HepG2 (cell line): ENCODE results near the gene SLC4A2. TPM values are rescaled to one million over a fixed set of nuclear protein-coding genes. Genes with fewer than 3 reads are reported as not detected.
A peak's percentile ranks its signal among the peaks of the same experiment; 100 is the strongest.

Experiments used
- ATAC-seq: fragments of 200-7000 bp; cut with Tn5 transposase; 3 replicates; pipeline ENCODE4 v1.9.1; 2020; ENCODE audit warnings: mild to moderate bottlenecking, moderate library complexity
- BruUV-seq: library from RNA; stranded (reverse); fragments of 400-500 nt; replicated peaks from 2 replicates; lab custom pipeline; 2021; lab: Mats Ljungman, UMichigan
- CTCF ChIA-PET: fragments of 300-600 bp; formaldehyde crosslinking; extraction: SDS; loops from one replicate; lab custom pipeline; 2021; ENCODE audit warnings: low total read pairs, inconsistent platforms, low intra/inter-chr PET ratio; lab: Yijun Ruan, JAX
- POLR2A ChIA-PET: fragments of 350-600 bp; sonication (Branson Sonifier 250); formaldehyde crosslinking; loops from one replicate; lab custom pipeline; 2020; ENCODE audit warnings: antibody characterized with exemption, inconsistent platforms; lab: Yijun Ruan, JAX
- DNase-seq: peaks from one replicate; pipeline ENCODE4 v3.0.0-alpha.2; 2015; ENCODE audit warnings: low spot score
- FAIRE-seq: peaks from 3 replicates; lab custom pipeline; 2011; peaks lifted over from hg19 to GRCh38; lab: Jason Lieb, UNC
- H2AFZ ChIP-seq: one replicate; pipeline ENCODE4 v1.6.1; 2011; ENCODE audit warnings: low read length, inconsistent platforms
- H3K27ac ChIP-seq: fragments of 300-600 bp; 3 replicates; pipeline ENCODE4 v1.8.0; 2011; ENCODE audit warnings: mixed run types, mild to moderate bottlenecking, mixed read lengths, low read length, inconsistent platforms; ENCODE audit not compliant: insufficient read depth; ENCODE audit errors: extremely low read length
- H3K27me3 ChIP-seq, 2 experiments: fragments of 200-600 bp in 1 of 2; 2 replicates in 1 of 2; 3 replicates in 1 of 2; pipeline versions ENCODE4 v1.6.0 to v1.8.0; 2011; ENCODE audit warnings: low read length in 2 of 2, mild to moderate bottlenecking in 2 of 2, moderate library complexity in 2 of 2, inconsistent platforms in 1 of 2; ENCODE audit not compliant: insufficient read depth in 2 of 2, control insufficient read depth in 1 of 2
- H3K36me3 ChIP-seq, 2 experiments: fragments of 200-600 bp in 1 of 2; replicated peaks in 1 of 2; 2 replicates in 1 of 2; 3 replicates in 1 of 2; pipeline versions ENCODE4 v1.5.1 to v1.8.0; 2011; ENCODE audit warnings: low read length in 2 of 2, inconsistent platforms in 1 of 2; ENCODE audit not compliant: insufficient read depth in 2 of 2, control insufficient read depth in 1 of 2
- H3K4me1 ChIP-seq: 2 replicates; pipeline ENCODE4 v1.5.1; 2012; ENCODE audit warnings: low read length, inconsistent platforms; ENCODE audit not compliant: insufficient read depth
- H3K4me2 ChIP-seq: 2 replicates; pipeline ENCODE4 v1.6.0; 2011; ENCODE audit warnings: low read depth, low read length, inconsistent platforms
- H3K4me3 ChIP-seq, 3 experiments: fragments of 200-600 bp in 1 of 3; sonication (generic), shearing (Covaris generic) in 1 of 3; replicated peaks in 1 of 3; 2 replicates each; pipeline ENCODE4 v1.5.1; 2011 to 2016; ENCODE audit warnings: low read length in 3 of 3, inconsistent platforms in 2 of 3, low read depth in 2 of 3, mild to moderate bottlenecking in 2 of 3, control low read depth in 1 of 3, mixed read lengths in 1 of 3; ENCODE audit not compliant: insufficient read depth in 1 of 3
- H3K79me2 ChIP-seq: one replicate; pipeline ENCODE4 v1.6.1; 2011; ENCODE audit warnings: low read length, inconsistent platforms; ENCODE audit not compliant: insufficient read depth
- H3K9ac ChIP-seq: 2 replicates; pipeline ENCODE4 v1.6.0; 2011; ENCODE audit warnings: mild to moderate bottlenecking, low read depth, low read length, inconsistent platforms; ENCODE audit not compliant: insufficient read depth
- H3K9me3 ChIP-seq: 2 replicates; pipeline ENCODE4 v1.5.1; 2012; ENCODE audit warnings: mild to moderate bottlenecking, low read length
- H4K20me1 ChIP-seq: 2 replicates; pipeline ENCODE4 v1.6.0; 2011; ENCODE audit warnings: inconsistent platforms, mild to moderate bottlenecking, low read length, moderate library complexity; ENCODE audit not compliant: insufficient read depth
- AGO2 ChIP-seq: fragments of 200-400 bp; formaldehyde crosslinking; optimal IDR thresholded peaks from 2 replicates; pipeline ENCODE3; 2017; ENCODE audit warnings: mild to moderate bottlenecking, low read depth, low read length, moderate library complexity
- AKAP8 ChIP-seq: sonication (generic); formaldehyde crosslinking; IDR thresholded peaks from 2 replicates; pipeline ENCODE4 v1.5.1; 2020; ENCODE audit warnings: mild to moderate bottlenecking, missing genetic modification reagents
- MTA3 ChIP-seq: sonication (generic); formaldehyde crosslinking; IDR thresholded peaks from 2 replicates; pipeline ENCODE4 v1.4.0; 2020; ENCODE audit warnings: missing genetic modification reagents
- MXD3 ChIP-seq: IDR thresholded peaks from 2 replicates; pipeline ENCODE4 v1.6.1; 2016; ENCODE audit warnings: mild to moderate bottlenecking, missing biosample characterization, missing genetic modification reagents
- NAIF1 ChIP-seq: sonication (generic); formaldehyde crosslinking; IDR thresholded peaks from 2 replicates; pipeline ENCODE4 v1.5.0; 2020; ENCODE audit warnings: mild to moderate bottlenecking, missing genetic modification reagents, borderline replicate concordance
- RBFOX2 ChIP-seq: fragments of 200-400 bp; formaldehyde crosslinking; IDR thresholded peaks from 2 replicates; pipeline ENCODE4 v1.6.1; 2017; ENCODE audit warnings: low read depth, mild to moderate bottlenecking, low read length
- SMAD1 ChIP-seq: sonication (generic); formaldehyde crosslinking; IDR thresholded peaks from 2 replicates; pipeline ENCODE4 v1.4.0; 2020; ENCODE audit warnings: missing genetic modification reagents, low read depth, mild to moderate bottlenecking, borderline replicate concordance
- ZNF407 ChIP-seq: sonication (generic); formaldehyde crosslinking; IDR thresholded peaks from one replicate; pipeline ENCODE4 v1.5.1; 2020; ENCODE audit warnings: mild to moderate bottlenecking, missing genetic modification reagents; ENCODE audit errors: not compliant biosample characterization
- ZNF644 ChIP-seq: IDR thresholded peaks from 2 replicates; pipeline ENCODE4 v1.6.1; 2016; ENCODE audit warnings: low read depth
- WGBS: methylation state at CpG from one replicate; pipeline ENCODE4 v1.1.6; 2017; ENCODE audit warnings: low lambda C conversion rate; 5-methylcytosine and 5-hydroxymethylcytosine counted together
- in situ Hi-C: cut with HindIII; loops from 2 replicates; pipeline ENCODE4 v1.10.0; 2017; ENCODE audit warnings: low pct_unique_long_range_greater_than_20kb; ENCODE audit not compliant: extremely low pct_ligation_motif_present
- intact Hi-C: fragments of 100-400 bp; cut with micrococcal nuclease; formaldehyde crosslinking; loops from one replicate; pipeline ENCODE4 v1.10.0; 2022; ENCODE audit not compliant: unreplicated experiment
- polyA plus RNA-seq, 8 experiments: library from polyadenylated mRNA; depleted of rRNA in 3 of 8; stranded (reverse) in 7 of 8; unstranded in 1 of 8; fragments of >200 nt; fragmentation: Illumina TruSeq in 4 of 8; extraction: Trizol in 4 of 8; gene quantifications; 2 replicates each; pipeline versions ENCODE4 v1.2.1 to v1.2.3, GENCODE V29; 2011 to 2016; ENCODE audit warnings: low read depth in 4 of 8, missing spikeins in 1 of 8, mixed read lengths in 1 of 8; ENCODE audit not compliant: insufficient read depth in 1 of 8
- total RNA-seq, 5 experiments: library from RNA; depleted of rRNA; stranded (reverse); fragments of >200 nt; fragmentation: Illumina TruSeq; extraction: Trizol; gene quantifications; 2 replicates each; pipeline ENCODE4 v1.2.3, GENCODE V29; 2016; ENCODE audit warnings: low read depth in 1 of 5

Gene SLC4A2
- total and polyA plus RNA-seq, 2 of the 13 experiments (the other 11 are each of a cell fraction or from before 2014, with no cell fraction given) = 51.9 to 73.4 TPM

- no peaks in the 10 kb centered on the region for H3K27me3 ChIP-seq
- BruUV-seq = no TSS peak
- peaks cover 4% of the 10 kb centered on the region; the same call in 1 of the 2 replicates for H4K20me1 ChIP-seq
- H3K9me3 ChIP-seq = no peaks in the 10 kb centered on the region
- no peak overlapping the region for H3K4me2 ChIP-seq
- H3K79me2 ChIP-seq = peaks cover 11% of the 10 kb centered on the region
- in situ Hi-C loops = no loop called here
- peaks cover 37% of the 10 kb centered on the region for H3K4me1 ChIP-seq
- FAIRE-seq (no peak), ATAC-seq (no peak), DNase-seq (no peak)
- intact Hi-C loops = no loop called here
- no peak overlapping the region for H3K4me3 ChIP-seq
- TF ChIP-seq AKAP8 (CRISPR knock-in tag) = no peak
- no peak overlapping the region for H2AFZ ChIP-seq
- H3K27ac ChIP-seq = no peak overlapping the region
- ChIA-PET POLR2A (no interaction called here), CTCF (no interaction called here)
- no peak overlapping the region for H3K9ac ChIP-seq
- 96% methylated on average over 14 of the region's 14 CpGs for WGBS
- peaks cover 15 to 57% of the 10 kb centered on the region in 2 experiments; a peak in 4 of 5 replicates for H3K36me3 ChIP-seq
Observed at GRCh38 chr7:151065516-151065915, 6.1 kb downstream of the SLC4A2 start.

- no TSS peak for BruUV-seq
- no peak overlapping the region for H3K9ac ChIP-seq
Observed at GRCh38 chr7:151066273-151066974, 7.0 kb downstream of the SLC4A2 start.

More at GRCh38 chr7:151066273-151066974, 7.0 kb downstream of the SLC4A2 start:
- peaks cover 4% of the 10 kb centered on the region; the same call in 1 of the 2 replicates for H4K20me1 ChIP-seq
- H3K9me3 ChIP-seq = no peaks in the 10 kb centered on the region
- H3K4me2 ChIP-seq = no peak overlapping the region
- H3K79me2 ChIP-seq = peaks cover 3% of the 10 kb centered on the region
- POLR2A ChIA-PET = interaction anchor here (1.8 kb wide), 1 partner anchor 15 kb away, joined by 6 read pairs; the partner anchor contains the start of gene FASTK
- CTCF ChIA-PET = no interaction called here
- H2AFZ ChIP-seq = no peak overlapping the region
- intact Hi-C loops = no loop called here
- H3K36me3 ChIP-seq = peaks cover 17 to 65% of the 10 kb centered on the region in 2 experiments; a peak in 4 of 5 replicates
- ATAC-seq (no peak), FAIRE-seq (no peak), DNase-seq (no peak)
- no peak overlapping the region for H3K4me3 ChIP-seq
- no peaks in the 10 kb centered on the region for H3K27me3 ChIP-seq
- no peak overlapping the region for H3K27ac ChIP-seq
- no peak for TF ChIP-seq ZNF644 (CRISPR knock-in tag)
- TF ChIP-seq ZNF407 (CRISPR knock-in tag) = no peak
- TF ChIP-seq AGO2 = peak; percentile 59
- TF ChIP-seq MXD3 (CRISPR knock-in tag) = no peak
- no peak for TF ChIP-seq SMAD1
- peak; percentile 66 for TF ChIP-seq RBFOX2
- no peak for TF ChIP-seq NAIF1 (CRISPR knock-in tag)
- no peak for TF ChIP-seq MTA3
- in situ Hi-C loops = no loop called here
- peaks cover 28% of the 10 kb centered on the region for H3K4me1 ChIP-seq
- WGBS = 95% methylated on average over 20 of the region's 39 CpGs
